ENCODE measurements around the gene ACTR2. TPM values are rescaled to one million over a fixed set of nuclear protein-coding genes. Genes with fewer than 3 reads are reported as not detected.

The ACTR2 gene
- total and polyA plus RNA-seq, 9 of the 15 experiments (the other 6 are each of a cell fraction or from before 2014, with no cell fraction given), result 47.3 to 239 (median 108) TPM

GRCh38 chr2:65299246-65299645 is 71.6 kb downstream of the ACTR2 start:
- ATAC-seq (no peak), DNase-seq (ENCODE audit: extremely low read depth in 1 of 4, low spot score in 3 of 4) (peak; percentile 40 to 60 (median 50)), FAIRE-seq (no peak)
- no peaks in the 10 kb centered on the region for H3K9me3 ChIP-seq (replicated peaks; ENCODE audit: control insufficient read depth, insufficient read depth, low read depth, low read length)
- ChIA-PET POLR2A (interaction anchor here (0.5 kb wide), 1 partner anchor 310 kb away, joined by 3 read pairs; no protein-coding TSS in a partner anchor), CTCF (ENCODE audit: low intra/inter-chr PET ratio) (no interaction called here)
- peak overlapping the region; percentile 30; the same call in 1 of the 2 replicates for H2AFZ ChIP-seq (ENCODE audit: low read depth, low read length)
- intact Hi-C loops (cut with micrococcal nuclease) (no loop called here), in situ Hi-C loops (cut with MboI) (no loop called here)
- WGBS (ENCODE audit: insufficient coverage, low coverage, missing lambda C conversion rate), result 29% methylated on average over 7 of the region's 7 CpGs
- H3K79me2 ChIP-seq (ENCODE audit: control insufficient read depth, insufficient read depth, low read length), result no peaks in the 10 kb centered on the region
- H3K4me2 ChIP-seq (ENCODE audit: insufficient read depth, low read length), result no peak overlapping the region
- H3K27me3 ChIP-seq (ENCODE audit: control insufficient read depth in 2 of 2, insufficient read depth in 2 of 2, low read length in 2 of 2), result no peaks in the 10 kb centered on the region
- no peaks in the 10 kb centered on the region for H4K20me1 ChIP-seq (replicated peaks; ENCODE audit: control insufficient read depth, insufficient read depth, low read length)
- no peak overlapping the region for H3K4me3 ChIP-seq
- H3K9ac ChIP-seq (ENCODE audit: insufficient read depth in 1 of 2, low read depth in 2 of 2, low read length in 2 of 2), result peak overlapping the region in 1 of 2 experiments; percentile 81; a peak in 1 of 4 replicates
- no peaks in the 10 kb centered on the region for H3K9me1 ChIP-seq (ENCODE audit: control insufficient read depth, insufficient read depth, low read length)
- no peak overlapping the region for H3K27ac ChIP-seq (ENCODE audit: extremely low read depth, low read depth, low read length)
- no peaks in the 10 kb centered on the region for H3K36me3 ChIP-seq (ENCODE audit: control insufficient read depth, insufficient read depth, low read length)
- no TSS peak for BruUV-seq (replicated peaks)
- H3K4me1 ChIP-seq (replicated peaks in 1 of 2; ENCODE audit: control insufficient read depth in 2 of 2, insufficient read depth in 2 of 2, low read length in 2 of 2), result peaks cover 22 to 25% of the 10 kb centered on the region in 2 experiments
- TF ChIP-seq NFIC (IDR thresholded peaks at IDR 0.05), result peak; percentile 12; the same call in 1 of the 2 replicates
- TF ChIP-seq TFAP4 (CRISPR knock-in tag; IDR thresholded peaks at IDR 0.05; ENCODE audit: borderline replicate concordance), result peak; percentile 80
- TF ChIP-seq JUND (IDR thresholded peaks at IDR 0.05; ENCODE audit: borderline replicate concordance, low read depth, low read length), result peak; percentile 74; the same call in 1 of the 2 replicates
- peak; percentile 44; the same call in 1 of the 3 replicates for TF ChIP-seq JUND (tag; IDR thresholded peaks at IDR 0.05; ENCODE audit: borderline replicate concordance, low read depth, low read length)
- no peak for TF ChIP-seq NONO (IDR thresholded peaks at IDR 0.05; ENCODE audit: low read depth in 2 of 2, low read length in 1 of 2)
- no peak for TF ChIP-seq CREB5 (CRISPR knock-in tag; IDR thresholded peaks at IDR 0.05)
- TF ChIP-seq AFF1 (IDR thresholded peaks at IDR 0.05; ENCODE audit: low read depth in 1 of 2, partially characterized antibody in 2 of 2), result no peak
- no peak for TF ChIP-seq DDX20 (tag; IDR thresholded peaks at IDR 0.05; ENCODE audit: low read depth)
- TF ChIP-seq FIP1L1 (IDR thresholded peaks at IDR 0.05; ENCODE audit: low read depth, low read length, poor library complexity, severe bottlenecking), result no peak
- peak; percentile 44; the same call in 1 of the 2 replicates for TF ChIP-seq NFE2 (IDR thresholded peaks at IDR 0.05; ENCODE audit: low read depth)
- TF ChIP-seq E2F5 (CRISPR knock-in tag; IDR thresholded peaks at IDR 0.05), result no peak
- TF ChIP-seq SIX5 (IDR thresholded peaks at IDR 0.05; ENCODE audit: borderline replicate concordance in 1 of 2, insufficient read depth in 1 of 2, low read depth in 1 of 2, low read length in 2 of 2), result no peak
- no peak for TF ChIP-seq PHB2 (IDR thresholded peaks at IDR 0.05; ENCODE audit: low read depth)
- TF ChIP-seq ZNF384 (IDR thresholded peaks at IDR 0.05; ENCODE audit: low read depth, low read length), result no peak

Measured in K562 (cell line).